ENCODE data around the gene ZDHHC21. TPM values are rescaled to one million over a fixed set of nuclear protein-coding genes. Genes with fewer than 3 reads are reported as not detected.

The ZDHHC21 gene
- total and polyA plus RNA-seq, 2 of the 8 experiments (the other 6 are each of a cell fraction or from before 2014, with no cell fraction given): 1.9 to 6.0 TPM

DNA sequence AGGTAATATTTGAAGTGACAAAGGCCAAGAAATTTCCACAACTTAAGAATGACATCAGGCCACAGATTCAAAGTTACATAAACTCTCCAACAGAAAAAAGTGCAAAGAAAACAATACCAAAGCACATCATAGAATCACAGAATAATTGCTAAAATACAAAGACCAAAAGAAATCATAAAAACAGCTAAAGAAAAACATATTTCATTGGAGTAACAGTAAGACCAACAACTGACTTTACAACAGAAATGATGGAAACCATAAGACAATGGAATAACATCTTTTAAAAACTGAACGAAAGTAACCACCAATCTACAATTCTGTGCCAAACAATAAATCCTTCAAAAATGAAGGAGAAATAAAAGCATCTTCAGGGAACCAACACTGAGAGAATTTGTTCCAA is 38.3 kb downstream of the ZDHHC21 start (continued):
- TF ChIP-seq KDM1A (IDR thresholded peaks at IDR 0.05; ENCODE audit: borderline replicate concordance, low read length): no peak
- TF ChIP-seq HDAC2 (IDR thresholded peaks at IDR 0.05; ENCODE audit: borderline replicate concordance in 1 of 2, low read depth in 2 of 2, low read length in 2 of 2): no peak
- TF ChIP-seq SIRT6 (IDR thresholded peaks at IDR 0.05; ENCODE audit: low read length): no peak
- TF ChIP-seq NANOG (IDR thresholded peaks at IDR 0.05; ENCODE audit: insufficient read depth, low read depth, low read length, poor library complexity, severe bottlenecking): no peak
- no peak for TF ChIP-seq KDM5A (IDR thresholded peaks at IDR 0.05; ENCODE audit: low read length)
